Fibroblast of the aortic adventitia (primary cell): ENCODE measurements around the gene ITIH4. TPM values are rescaled to one million over a fixed set of nuclear protein-coding genes. Genes with fewer than 3 reads are reported as not detected.

Source experiments
- DNase-seq: peaks from one replicate; pipeline ENCODE4 v3.0.0-alpha.2; 2010; ENCODE audit warnings: low read depth
- H3K4me3 ChIP-seq: 2 replicates; pipeline ENCODE4 v1.5.1; 2011; ENCODE audit warnings: low read depth, mild to moderate bottlenecking, control low read depth, low read length, moderate library complexity
- CTCF ChIP-seq: IDR thresholded peaks from 2 replicates; pipeline ENCODE4 v1.5.1; 2011; ENCODE audit warnings: mild to moderate bottlenecking, low read length, control low read depth, inconsistent platforms; ENCODE audit not compliant: insufficient read depth
- total RNA-seq: library from RNA; depleted of rRNA; stranded (reverse); fragments of >200 nt; gene quantifications from 2 replicates; pipeline ENCODE4 v1.2.3, GENCODE V29; 2012; ENCODE audit warnings: low replicate concordance

Gene ITIH4
- total RNA-seq, 1 donor, result 0.36 TPM

GRCh38 chr3:52874160-52874701, 43.8 kb upstream of the ITIH4 start:
- H3K4me3 ChIP-seq, result no peak overlapping the region
- TF ChIP-seq CTCF, result no peak
- no peak for DNase-seq

GRCh38 chr3:52873433-52874159, 43.1 kb upstream of the ITIH4 start:
- DNase-seq, result peak; percentile 88
- no peak for TF ChIP-seq CTCF

GRCh38 chr3:52872245-52872644, 41.8 kb upstream of the ITIH4 start:
- H3K4me3 ChIP-seq, result no peak overlapping the region
- no peak for TF ChIP-seq CTCF
- DNase-seq, result peak; percentile 57

More at GRCh38 chr3:52873433-52874159, 43.1 kb upstream of the ITIH4 start:
- no peak overlapping the region for H3K4me3 ChIP-seq

GRCh38 chr3:52871761-52872160, 41.3 kb upstream of the ITIH4 start:
- no peak for DNase-seq
- TF ChIP-seq CTCF, result no peak
- H3K4me3 ChIP-seq, result no peak overlapping the region

- no peak for DNase-seq
- H3K4me3 ChIP-seq, result no peak overlapping the region
- no peak for TF ChIP-seq CTCF
Measured at GRCh38 chr3:52870471-52870870, 40.0 kb upstream of the ITIH4 start.

GRCh38 chr3:52866427-52866826, 36.0 kb upstream of the ITIH4 start:
- no peak overlapping the region for H3K4me3 ChIP-seq
- no peak for TF ChIP-seq CTCF
- no peak for DNase-seq

- no peak for DNase-seq
- TF ChIP-seq CTCF, result no peak
- H3K4me3 ChIP-seq, result no peak overlapping the region
Measured at GRCh38 chr3:52865994-52866393, 35.5 kb upstream of the ITIH4 start.
